ENCODE results near the gene NPAS3.

The NPAS3 gene

GRCh38 chr14:33837943-33838683 lies 899.4 kb downstream of the NPAS3 start:
- H3K9ac ChIP-seq = no peak overlapping the region
- no peak overlapping the region for H3K4me2 ChIP-seq

GRCh38 chr14:33839193-33840076 lies 900.8 kb downstream of the NPAS3 start:
- Histone ChIP-seq H4K20me1 (ENCODE audit: insufficient read depth) (no peaks in the 10 kb centered on the region), H3K36me3 (ENCODE audit: insufficient read depth) (no peaks in the 10 kb centered on the region), H2AFZ (ENCODE audit: low read depth) (no peak overlapping the region), H3K4me3 (IDR thresholded peaks at IDR 0.05; ENCODE audit: insufficient read depth, low read depth, low read length) (no peak overlapping the region), H3K79me2 (ENCODE audit: insufficient read depth, low read depth) (no peaks in the 10 kb centered on the region), H3K4me2 (no peak overlapping the region), H3K9ac (no peak overlapping the region), H3K4me1 (ENCODE audit: low read depth, poor library complexity, severe bottlenecking) (no peaks in the 10 kb centered on the region), H3K27ac (no peak overlapping the region), H3K27me3 (ENCODE audit: insufficient read depth, low read depth) (no peaks in the 10 kb centered on the region)
- TF ChIP-seq, protein P1, sequence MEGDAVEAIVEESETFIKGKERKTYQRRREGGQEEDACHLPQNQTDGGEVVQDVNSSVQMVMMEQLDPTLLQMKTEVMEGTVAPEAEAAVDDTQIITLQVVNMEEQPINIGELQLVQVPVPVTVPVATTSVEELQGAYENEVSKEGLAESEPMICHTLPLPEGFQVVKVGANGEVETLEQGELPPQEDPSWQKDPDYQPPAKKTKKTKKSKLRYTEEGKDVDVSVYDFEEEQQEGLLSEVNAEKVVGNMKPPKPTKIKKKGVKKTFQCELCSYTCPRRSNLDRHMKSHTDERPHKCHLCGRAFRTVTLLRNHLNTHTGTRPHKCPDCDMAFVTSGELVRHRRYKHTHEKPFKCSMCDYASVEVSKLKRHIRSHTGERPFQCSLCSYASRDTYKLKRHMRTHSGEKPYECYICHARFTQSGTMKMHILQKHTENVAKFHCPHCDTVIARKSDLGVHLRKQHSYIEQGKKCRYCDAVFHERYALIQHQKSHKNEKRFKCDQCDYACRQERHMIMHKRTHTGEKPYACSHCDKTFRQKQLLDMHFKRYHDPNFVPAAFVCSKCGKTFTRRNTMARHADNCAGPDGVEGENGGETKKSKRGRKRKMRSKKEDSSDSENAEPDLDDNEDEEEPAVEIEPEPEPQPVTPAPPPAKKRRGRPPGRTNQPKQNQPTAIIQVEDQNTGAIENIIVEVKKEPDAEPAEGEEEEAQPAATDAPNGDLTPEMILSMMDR (conservative IDR thresholded peaks at IDR 0.05; ENCODE audit: low read depth, low read length) = peak; percentile 79

More at GRCh38 chr14:33837943-33838683, 899.4 kb downstream of the NPAS3 start:
- Histone ChIP-seq H2AFZ (ENCODE audit: low read depth) (no peak overlapping the region), H3K79me2 (ENCODE audit: insufficient read depth, low read depth) (no peaks in the 10 kb centered on the region), H3K4me1 (ENCODE audit: low read depth, poor library complexity, severe bottlenecking) (no peaks in the 10 kb centered on the region), H3K36me3 (ENCODE audit: insufficient read depth) (no peaks in the 10 kb centered on the region), H3K27ac (no peak overlapping the region), H3K4me3 (IDR thresholded peaks at IDR 0.05; ENCODE audit: insufficient read depth, low read depth, low read length) (no peak overlapping the region), H3K27me3 (ENCODE audit: insufficient read depth, low read depth) (no peaks in the 10 kb centered on the region), H4K20me1 (ENCODE audit: insufficient read depth) (no peaks in the 10 kb centered on the region)
- TF ChIP-seq, protein P1 (conservative IDR thresholded peaks at IDR 0.05; ENCODE audit: low read depth, low read length) = no peak

DNA sequence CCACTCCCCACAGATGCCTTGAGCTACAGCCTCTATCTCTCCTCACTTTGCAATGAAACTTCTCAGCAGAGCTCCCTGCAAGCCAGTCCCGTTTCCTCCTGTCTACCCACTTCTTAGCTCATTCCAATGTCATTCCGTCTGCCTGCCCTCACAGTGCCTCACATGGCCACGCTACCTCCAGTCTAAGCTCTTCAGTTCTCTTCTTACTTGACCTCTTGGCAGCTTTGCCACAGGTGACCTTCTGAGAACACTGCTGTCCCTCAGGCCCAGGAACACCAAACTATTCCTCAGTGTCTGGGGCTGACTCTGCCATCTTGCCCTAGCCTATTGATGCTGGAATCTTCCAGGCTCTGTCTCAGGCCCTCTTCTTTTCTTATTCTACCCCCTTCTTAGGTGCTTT lies 902.1 kb downstream of the NPAS3 start:
- Histone ChIP-seq H3K4me3 (IDR thresholded peaks at IDR 0.05; ENCODE audit: insufficient read depth, low read depth, low read length) (no peak overlapping the region), H3K27me3 (ENCODE audit: insufficient read depth, low read depth) (no peaks in the 10 kb centered on the region), H3K79me2 (ENCODE audit: insufficient read depth, low read depth) (no peaks in the 10 kb centered on the region), H4K20me1 (ENCODE audit: insufficient read depth) (no peaks in the 10 kb centered on the region), H3K4me2 (no peak overlapping the region), H3K4me1 (ENCODE audit: low read depth, poor library complexity, severe bottlenecking) (no peaks in the 10 kb centered on the region), H3K9ac (no peak overlapping the region), H3K36me3 (ENCODE audit: insufficient read depth) (no peaks in the 10 kb centered on the region), H2AFZ (ENCODE audit: low read depth) (no peak overlapping the region), H3K27ac (no peak overlapping the region)
- TF ChIP-seq, protein P1 (conservative IDR thresholded peaks at IDR 0.05; ENCODE audit: low read depth, low read length) = no peak

GRCh38 chr14:33842299-33842698 lies 903.6 kb downstream of the NPAS3 start:
- Histone ChIP-seq H3K4me3 (IDR thresholded peaks at IDR 0.05; ENCODE audit: insufficient read depth, low read depth, low read length) (no peak overlapping the region), H3K36me3 (ENCODE audit: insufficient read depth) (no peaks in the 10 kb centered on the region), H3K27me3 (ENCODE audit: insufficient read depth, low read depth) (no peaks in the 10 kb centered on the region), H4K20me1 (ENCODE audit: insufficient read depth) (no peaks in the 10 kb centered on the region), H3K79me2 (ENCODE audit: insufficient read depth, low read depth) (no peaks in the 10 kb centered on the region), H2AFZ (ENCODE audit: low read depth) (no peak overlapping the region), H3K4me1 (ENCODE audit: low read depth, poor library complexity, severe bottlenecking) (no peaks in the 10 kb centered on the region), H3K9ac (no peak overlapping the region), H3K4me2 (no peak overlapping the region), H3K27ac (no peak overlapping the region)
- TF ChIP-seq, protein P1 (conservative IDR thresholded peaks at IDR 0.05; ENCODE audit: low read depth, low read length) = no peak
